GM21723 (cell line): ENCODE measurements around the gene SLC22A14.
"Not testable (repeated sequence)": the region's sequence is repeated elsewhere in the genome, so short reads cannot be mapped to it uniquely, and the experiment has no call there.

Source experiments
- ATAC-seq: cut with Tn5 transposase; IDR thresholded peaks from one replicate; pipeline ENCODE4 v1.9.1; 2021; ENCODE audit warnings: mild to moderate bottlenecking, moderate library complexity; ENCODE audit not compliant: unreplicated experiment

Gene SLC22A14

GRCh38 chr3:38281895-38282686, at the start of gene SLC22A14:
SLC22A14 (plus strand) TSS chr3:38282294; CDS start chr3:38306027, 23,733 bp downstream.
- no peak for ATAC-seq

GRCh38 chr3:38232701-38233100, 49.4 kb upstream of the SLC22A14 start:
- no peak for ATAC-seq

GRCh38 chr3:38235466-38235865, 46.6 kb upstream of the SLC22A14 start:
- no peak for ATAC-seq

- ATAC-seq: no peak
These were observed 43.6 kb upstream of the SLC22A14 start for GRCh38 chr3:38238416-38239008.

GRCh38 chr3:38242812-38243211, 39.3 kb upstream of the SLC22A14 start:
- ATAC-seq: not testable (repeated sequence)

GRCh38 chr3:38245930-38246329, 36.2 kb upstream of the SLC22A14 start:
- no peak for ATAC-seq

GRCh38 chr3:38247366-38248035, 34.6 kb upstream of the SLC22A14 start:
- no peak for ATAC-seq

GRCh38 chr3:38250198-38250597, 31.9 kb upstream of the SLC22A14 start:
- no peak for ATAC-seq

GRCh38 chr3:38251197-38251596, 30.9 kb upstream of the SLC22A14 start:
- no peak for ATAC-seq

GRCh38 chr3:38253704-38254103, 28.4 kb upstream of the SLC22A14 start:
- ATAC-seq: no peak

- no peak for ATAC-seq
These were observed 27.2 kb upstream of the SLC22A14 start for GRCh38 chr3:38254872-38255271.

- no peak for ATAC-seq
These were observed 26.5 kb upstream of the SLC22A14 start for GRCh38 chr3:38255627-38256026.

- ATAC-seq: no peak
These were observed 24.5 kb upstream of the SLC22A14 start for GRCh38 chr3:38257583-38257982.

GRCh38 chr3:38260474-38260873, 21.6 kb upstream of the SLC22A14 start:
- ATAC-seq: no peak

GRCh38 chr3:38264353-38264771, 17.7 kb upstream of the SLC22A14 start:
- no peak for ATAC-seq

GRCh38 chr3:38264779-38265178, 17.3 kb upstream of the SLC22A14 start:
- ATAC-seq: no peak

- ATAC-seq: no peak
These were observed 16.3 kb upstream of the SLC22A14 start, which contains the start of gene SLC22A13 for GRCh38 chr3:38265604-38266307. SLC22A13 (plus strand) TSS chr3:38265812; CDS start chr3:38265861, 49 bp downstream.

- ATAC-seq: no peak
These were observed 15.3 kb upstream of the SLC22A14 start for GRCh38 chr3:38266810-38267209.

GRCh38 chr3:38267662-38268061, 14.4 kb upstream of the SLC22A14 start:
- ATAC-seq: no peak

- no peak for ATAC-seq
These were observed 14.0 kb upstream of the SLC22A14 start for GRCh38 chr3:38268087-38268486.

- no peak for ATAC-seq
These were observed 13.6 kb upstream of the SLC22A14 start for GRCh38 chr3:38268522-38268921.
